Smooth muscle cell (in vitro differentiated cells): Measurements from ENCODE around the gene CAMTA1. TPM values are rescaled to one million over a fixed set of nuclear protein-coding genes. Genes with fewer than 3 reads are reported as not detected.

Experiments used
- DNase-seq: peaks from one replicate; lab custom pipeline; 2025; ENCODE audit not compliant: unreplicated experiment; lab: John Stamatoyannopoulos, UW
- H2AFZ ChIP-seq: fragments of 200-600 bp; sonication (generic); 2 replicates; pipeline ENCODE4 v1.6.0; 2016; ENCODE audit warnings: antibody characterized with exemption, low read depth, mild to moderate bottlenecking
- H3F3A ChIP-seq: fragments of 200-600 bp; sonication (generic); 2 replicates; pipeline ENCODE4 v1.6.0; 2017; ENCODE audit warnings: antibody characterized with exemption, low read depth
- H3K27ac ChIP-seq: fragments of 200-600 bp; sonication (generic); 2 replicates; pipeline ENCODE4 v1.5.1; 2016; ENCODE audit warnings: low read depth, mild to moderate bottlenecking
- H3K27me3 ChIP-seq: fragments of 200-600 bp; sonication (generic); 2 replicates; pipeline ENCODE4 v1.6.1; 2016; ENCODE audit warnings: low read depth, mild to moderate bottlenecking
- H3K36me3 ChIP-seq: fragments of 200-600 bp; sonication (generic); 2 replicates; pipeline ENCODE4 v1.5.1; 2016; ENCODE audit warnings: low read depth
- H3K4me1 ChIP-seq: fragments of 200-600 bp; sonication (generic); 2 replicates; pipeline ENCODE4 v1.5.1; 2016; ENCODE audit warnings: low read depth
- H3K4me2 ChIP-seq: fragments of 200-600 bp; sonication (generic); 2 replicates; pipeline ENCODE4 v1.6.0; 2016; ENCODE audit warnings: mild to moderate bottlenecking
- H3K4me3 ChIP-seq: fragments of 200-600 bp; sonication (generic); 2 replicates; pipeline ENCODE4 v1.5.1; 2016; ENCODE audit warnings: mild to moderate bottlenecking
- H3K79me2 ChIP-seq: fragments of 200-600 bp; sonication (generic); 2 replicates; pipeline ENCODE4 v1.6.0; 2016; ENCODE audit warnings: low read depth, mild to moderate bottlenecking
- H3K9ac ChIP-seq: fragments of 200-600 bp; sonication (generic); 2 replicates; pipeline ENCODE4 v1.6.0; 2016; ENCODE audit warnings: low read depth
- H3K9me3 ChIP-seq: fragments of 200-600 bp; sonication (generic); replicated peaks from 2 replicates; pipeline ENCODE4 v1.5.1; 2016; ENCODE audit warnings: low read depth
- H4K20me1 ChIP-seq: fragments of 200-600 bp; sonication (generic); 2 replicates; pipeline ENCODE4 v1.6.0; 2016; ENCODE audit warnings: low read depth
- WGBS: methylation state at CpG from one replicate; pipeline ENCODE4 v1.1.7; 2016; ENCODE audit warnings: low lambda C conversion rate; 5-methylcytosine and 5-hydroxymethylcytosine counted together
- polyA plus RNA-seq: library from polyadenylated mRNA; unstranded; fragments of >200 nt; fragmentation: Nextera tagmentation; extraction: Ambion mirVana; gene quantifications from 2 replicates; pipeline ENCODE4 v1.2.1, GENCODE V29; 2016
- total RNA-seq: library from RNA; depleted of rRNA; stranded (reverse); fragments of >200 nt; gene quantifications from 2 replicates; pipeline ENCODE4 v1.2.3, GENCODE V29; 2014
- TF ChIP-seq, protein P1 (sequence below): fragments of 200-600 bp; sonication (generic); IDR thresholded peaks from 2 replicates; pipeline ENCODE4 v1.5.1; 2017; ENCODE audit warnings: borderline replicate concordance, mild to moderate bottlenecking, antibody characterized with exemption; ENCODE audit not compliant: insufficient read depth, poor library complexity, severe bottlenecking

Gene CAMTA1
- total and polyA plus RNA-seq, 2 experiments from 2014 or later: 139 to 145 TPM

DNA sequence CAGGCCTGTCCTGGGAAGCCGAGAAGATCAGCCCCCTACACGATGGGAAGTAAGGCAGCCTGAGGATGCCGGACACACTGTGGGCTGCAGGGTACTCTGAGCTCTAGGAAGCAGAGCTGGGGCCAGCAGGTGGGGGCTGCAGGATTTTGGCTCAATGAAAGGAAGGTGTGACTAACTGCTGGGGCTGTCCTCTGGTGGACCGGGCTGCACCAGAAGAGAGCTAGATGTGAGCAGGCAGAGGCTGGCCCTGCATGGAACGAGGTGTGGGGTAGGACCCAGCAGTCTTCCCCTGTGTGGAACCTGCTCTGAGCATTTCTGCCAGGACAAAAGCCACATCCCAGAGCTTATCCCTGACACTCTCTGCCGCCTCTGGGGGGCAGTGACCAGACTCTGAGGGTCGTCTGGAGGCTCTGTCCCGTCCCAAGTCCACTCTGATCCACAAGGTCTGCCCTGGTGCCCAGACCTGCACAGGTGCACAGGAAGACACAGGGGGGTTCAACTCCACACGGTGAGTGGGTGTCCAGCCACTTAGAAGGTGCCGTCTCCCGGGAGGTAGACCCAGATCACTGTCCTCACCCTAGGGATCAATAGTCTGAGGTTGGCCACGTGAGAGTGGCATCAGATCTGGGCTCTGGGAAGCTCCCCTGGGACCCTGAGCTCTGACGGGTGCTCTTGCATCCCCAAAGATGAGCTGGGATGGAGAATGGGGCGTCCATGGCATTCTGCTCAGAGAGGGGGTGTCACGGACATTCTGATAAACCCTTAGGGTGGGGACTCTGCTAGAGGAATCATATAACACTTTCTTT, 798.2 kb downstream of the CAMTA1 start:
- DNase-seq: no peak
- Histone ChIP-seq H3K4me2 (no peak overlapping the region), H3K79me2 (no peaks in the 10 kb centered on the region), H2AFZ (no peak overlapping the region), H3K4me3 (no peak overlapping the region), H3K9ac (no peak overlapping the region), H3K36me3 (no peaks in the 10 kb centered on the region), H3K27me3 (no peaks in the 10 kb centered on the region), H3K4me1 (no peaks in the 10 kb centered on the region), H3K27ac (no peak overlapping the region), H3K9me3 (no peaks in the 10 kb centered on the region), H3F3A (no peaks in the 10 kb centered on the region), H4K20me1 (no peaks in the 10 kb centered on the region)
- WGBS: 86% methylated on average over 15 of the region's 15 CpGs
- TF ChIP-seq, protein P1, sequence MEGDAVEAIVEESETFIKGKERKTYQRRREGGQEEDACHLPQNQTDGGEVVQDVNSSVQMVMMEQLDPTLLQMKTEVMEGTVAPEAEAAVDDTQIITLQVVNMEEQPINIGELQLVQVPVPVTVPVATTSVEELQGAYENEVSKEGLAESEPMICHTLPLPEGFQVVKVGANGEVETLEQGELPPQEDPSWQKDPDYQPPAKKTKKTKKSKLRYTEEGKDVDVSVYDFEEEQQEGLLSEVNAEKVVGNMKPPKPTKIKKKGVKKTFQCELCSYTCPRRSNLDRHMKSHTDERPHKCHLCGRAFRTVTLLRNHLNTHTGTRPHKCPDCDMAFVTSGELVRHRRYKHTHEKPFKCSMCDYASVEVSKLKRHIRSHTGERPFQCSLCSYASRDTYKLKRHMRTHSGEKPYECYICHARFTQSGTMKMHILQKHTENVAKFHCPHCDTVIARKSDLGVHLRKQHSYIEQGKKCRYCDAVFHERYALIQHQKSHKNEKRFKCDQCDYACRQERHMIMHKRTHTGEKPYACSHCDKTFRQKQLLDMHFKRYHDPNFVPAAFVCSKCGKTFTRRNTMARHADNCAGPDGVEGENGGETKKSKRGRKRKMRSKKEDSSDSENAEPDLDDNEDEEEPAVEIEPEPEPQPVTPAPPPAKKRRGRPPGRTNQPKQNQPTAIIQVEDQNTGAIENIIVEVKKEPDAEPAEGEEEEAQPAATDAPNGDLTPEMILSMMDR: no peak

DNA sequence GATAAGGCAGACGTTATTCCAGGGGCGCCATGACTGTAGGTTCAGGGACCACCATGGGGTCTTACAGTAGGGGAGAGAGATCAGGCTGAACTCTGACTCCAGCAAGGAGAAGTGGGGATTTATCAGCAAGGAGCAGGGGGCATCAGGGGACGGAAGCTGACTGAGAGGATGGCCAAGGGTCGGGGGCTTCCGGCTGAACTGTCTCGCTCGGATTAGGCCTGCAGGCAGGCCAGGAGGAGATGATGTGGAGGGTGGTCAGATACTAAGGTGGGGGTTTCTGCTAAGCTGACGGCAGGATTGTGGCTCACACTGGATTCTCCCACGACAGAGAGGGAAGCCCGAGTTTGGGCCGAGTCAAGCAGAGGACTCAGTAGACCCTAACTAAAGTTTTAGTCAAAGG, 798.9 kb downstream of the CAMTA1 start:
- H3K36me3 ChIP-seq: no peaks in the 10 kb centered on the region
- 96% methylated on average over 11 of the region's 11 CpGs for WGBS
- H4K20me1 ChIP-seq: no peaks in the 10 kb centered on the region
- H3K4me1 ChIP-seq: no peaks in the 10 kb centered on the region
- no peaks in the 10 kb centered on the region for H3K27me3 ChIP-seq
- no peaks in the 10 kb centered on the region for H3F3A ChIP-seq
- no peak overlapping the region for H3K4me3 ChIP-seq
- H3K9ac ChIP-seq: no peak overlapping the region
- no peak overlapping the region for H3K27ac ChIP-seq
- H3K4me2 ChIP-seq: no peak overlapping the region
- no peaks in the 10 kb centered on the region for H3K79me2 ChIP-seq
- DNase-seq: no peak
- no peak overlapping the region for H2AFZ ChIP-seq
- TF ChIP-seq, protein P1: no peak
- no peaks in the 10 kb centered on the region for H3K9me3 ChIP-seq

DNA sequence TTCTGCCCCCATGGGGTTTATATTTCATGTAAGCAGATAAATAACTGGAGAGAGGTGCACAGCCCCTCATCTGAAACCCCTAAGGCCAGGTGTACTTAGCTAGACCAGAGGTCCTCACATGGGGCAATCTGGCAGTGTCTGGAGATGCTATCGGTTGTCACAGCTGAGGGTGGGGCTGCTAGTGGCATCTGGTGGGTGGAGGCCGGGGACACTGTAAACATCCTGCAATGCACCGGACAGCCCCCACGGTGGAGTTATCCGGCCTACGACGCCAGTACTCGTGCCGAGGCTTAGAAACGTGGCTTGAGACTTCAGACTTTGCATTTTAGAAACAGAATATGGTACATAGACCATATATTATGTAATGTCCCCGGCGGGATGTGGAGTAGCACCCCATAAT, 799.4 kb downstream of the CAMTA1 start:
- TF ChIP-seq, protein P1: no peak
- H3K4me3 ChIP-seq: no peak overlapping the region
- no peaks in the 10 kb centered on the region for H3K4me1 ChIP-seq
- H3K9me3 ChIP-seq: no peaks in the 10 kb centered on the region
- no peak overlapping the region for H3K9ac ChIP-seq
- no peak overlapping the region for H3K27ac ChIP-seq
- DNase-seq: no peak
- H2AFZ ChIP-seq: no peak overlapping the region
- H4K20me1 ChIP-seq: no peaks in the 10 kb centered on the region
- H3K27me3 ChIP-seq: no peaks in the 10 kb centered on the region
- no peak overlapping the region for H3K4me2 ChIP-seq
- WGBS: 81% methylated on average over 12 of the region's 12 CpGs
- no peaks in the 10 kb centered on the region for H3K79me2 ChIP-seq
- H3K36me3 ChIP-seq: no peaks in the 10 kb centered on the region
- no peaks in the 10 kb centered on the region for H3F3A ChIP-seq

DNA sequence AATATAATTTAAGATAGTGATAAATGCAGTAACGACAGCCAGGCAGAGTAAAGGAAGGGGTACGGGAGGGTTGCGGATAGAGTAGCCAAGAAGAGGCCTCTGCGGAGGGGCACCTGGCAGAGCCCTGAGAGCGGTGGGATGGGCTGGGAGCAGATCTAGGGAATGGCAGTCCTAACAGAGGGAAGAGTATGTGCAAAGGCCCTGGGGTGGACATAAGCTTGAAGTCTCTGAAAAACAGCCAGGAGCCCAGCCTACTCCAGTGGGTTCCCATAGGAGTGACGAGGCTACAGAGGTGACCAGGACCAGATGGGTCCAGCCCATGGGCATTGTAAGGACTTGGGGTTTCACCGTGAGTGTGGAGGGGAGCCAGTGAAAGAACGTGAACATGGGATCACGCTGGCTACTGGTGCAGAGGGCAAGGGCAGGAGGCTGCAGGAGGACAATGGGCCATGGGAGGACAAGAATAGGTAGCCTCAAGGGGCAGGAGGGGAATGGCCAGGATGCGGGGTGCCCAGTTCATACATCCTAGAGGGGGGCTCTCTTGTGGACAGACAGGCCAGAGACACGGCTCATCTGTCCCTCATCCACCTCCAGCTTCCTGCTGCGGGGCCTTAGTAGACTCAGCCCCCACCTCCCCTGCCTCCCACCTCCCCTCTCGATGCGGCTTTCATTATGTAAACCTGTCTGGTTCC, 800.1 kb downstream of the CAMTA1 start:
- no peak overlapping the region for H3K4me2 ChIP-seq
- H3K4me3 ChIP-seq: no peak overlapping the region
- H3K79me2 ChIP-seq: no peaks in the 10 kb centered on the region
- no peak for DNase-seq
- no peaks in the 10 kb centered on the region for H3K9me3 ChIP-seq
- TF ChIP-seq, protein P1: no peak
- H3K9ac ChIP-seq: no peak overlapping the region
- H3K4me1 ChIP-seq: no peaks in the 10 kb centered on the region
- H4K20me1 ChIP-seq: no peaks in the 10 kb centered on the region
- no peaks in the 10 kb centered on the region for H3F3A ChIP-seq
- H3K27me3 ChIP-seq: no peaks in the 10 kb centered on the region
- no peak overlapping the region for H3K27ac ChIP-seq
- H2AFZ ChIP-seq: no peak overlapping the region
- H3K36me3 ChIP-seq: no peaks in the 10 kb centered on the region
- 92% methylated on average over 13 of the region's 14 CpGs for WGBS
